Activated T-cell treated with anti-CD3 and anti-CD28 coated beads, Interleukin-2, amount 50 U/mL, for 72 hours (primary cell): ENCODE results near the gene DENND10. TPM values are rescaled to one million over a fixed set of nuclear protein-coding genes. Genes with fewer than 3 reads are reported as not detected.

ENCODE experiments used
- ATAC-seq, 2 donors: fragments of 150-1000 bp; cut with Tn5 transposase; replicated peaks in 1 of 2; 2 replicates each; pipeline ENCODE4 v1.10.0; 2021; ENCODE audit warnings: moderate library complexity in 2 of 2, mild to moderate bottlenecking in 1 of 2
- DNase-seq, 2 donors: peaks; one replicate each; pipeline ENCODE4 v3.0.0; 2021 to 2022; ENCODE audit warnings: mixed read lengths in 1 of 2
- H3K27ac Mint-ChIP-seq: one replicate; pipeline ENCODE4 v1.8.0; 2022; ENCODE audit warnings: mild to moderate bottlenecking, moderate library complexity, mixed read lengths
- H3K27me3 Mint-ChIP-seq: one replicate; pipeline ENCODE4 v1.8.0; 2022; ENCODE audit warnings: low read depth, mixed read lengths
- H3K36me3 Mint-ChIP-seq, 2 donors: one replicate each; pipeline ENCODE4 v1.8.0; 2022; ENCODE audit warnings: mixed read lengths in 2 of 2, mild to moderate bottlenecking in 1 of 2; ENCODE audit not compliant: insufficient read depth in 2 of 2
- H3K4me1 Mint-ChIP-seq: one replicate; pipeline ENCODE4 v1.8.0; 2022; ENCODE audit warnings: low read depth, mixed read lengths
- H3K4me3 Mint-ChIP-seq, 2 donors: one replicate each; pipeline ENCODE4 v1.8.0; 2022; ENCODE audit warnings: mild to moderate bottlenecking in 2 of 2, mixed read lengths in 2 of 2, moderate library complexity in 2 of 2
- H3K9me3 Mint-ChIP-seq, 2 donors: one replicate each; pipeline ENCODE4 v1.8.0; 2022; ENCODE audit warnings: mixed read lengths in 2 of 2
- total RNA-seq, 2 donors: library from RNA; stranded (reverse); gene quantifications; one replicate each; pipeline ENCODE4 v1.2.3, GENCODE V29; 2022

The DENND10 gene
- 10 to 100 TPM; 39.4 to 41.3 TPM for total RNA-seq

GRCh38 chr10:119103903-119104653 is at the start of gene DENND10:
Gene DENND10, plus strand, starts transcription at chr10:119104113. Its CDS starts 30 bp downstream, at chr10:119104143.
- H3K4me1 Mint-ChIP-seq: peaks cover 13% of the 10 kb centered on the region
- H3K27me3 Mint-ChIP-seq: no peaks in the 10 kb centered on the region
- peak; percentile 88 to 92 for ATAC-seq
- no peaks in the 10 kb centered on the region for H3K9me3 Mint-ChIP-seq
- peak; percentile 75 to 81 for DNase-seq
- peaks cover 4 to 8% of the 10 kb centered on the region in 2 donors for H3K36me3 Mint-ChIP-seq
- no peak within 1 kb of the TSS for H3K27ac Mint-ChIP-seq
- H3K4me3 Mint-ChIP-seq: peak within 1 kb of the TSS; percentile 87 to 95

DNA sequence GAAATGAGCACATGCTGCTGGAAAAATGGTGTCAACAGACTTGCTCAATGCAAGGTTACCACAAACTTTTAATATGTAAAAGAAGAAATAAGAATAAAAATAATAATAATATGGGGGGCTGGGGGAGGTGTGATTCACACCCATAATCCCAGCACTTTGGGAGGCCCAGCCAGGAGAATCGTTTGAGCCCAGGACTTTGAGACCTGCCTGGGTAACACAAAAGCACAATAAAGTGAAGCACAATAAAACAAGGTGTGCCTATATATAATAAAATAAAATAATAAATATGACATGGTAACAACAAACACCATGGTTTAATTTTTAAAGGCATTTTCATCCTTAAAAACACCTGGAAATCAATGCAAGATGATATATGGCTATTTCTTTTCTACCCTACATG is 48.4 kb upstream of the DENND10 start:
- H3K4me3 Mint-ChIP-seq: no peak overlapping the region
- no peaks in the 10 kb centered on the region for H3K9me3 Mint-ChIP-seq
- DNase-seq (no peak), ATAC-seq (no peak)
- no peak overlapping the region for H3K27ac Mint-ChIP-seq
- H3K36me3 Mint-ChIP-seq: peaks cover 22 to 57% of the 10 kb centered on the region in 2 donors
- peaks cover 4% of the 10 kb centered on the region for H3K4me1 Mint-ChIP-seq
- H3K27me3 Mint-ChIP-seq: no peaks in the 10 kb centered on the region

- Mint-ChIP-seq H3K9me3 (no peaks in the 10 kb centered on the region), H3K27ac (peak overlapping the region; percentile 12), H3K27me3 (no peaks in the 10 kb centered on the region), H3K4me1 (peaks cover 13% of the 10 kb centered on the region), H3K4me3 (no peak overlapping the region), H3K36me3 (peaks cover 18 to 57% of the 10 kb centered on the region in 2 donors)
- DNase-seq (no peak), ATAC-seq (no peak)
Measured at GRCh38 chr10:119058010-119058409, 45.9 kb upstream of the DENND10 start.

GRCh38 chr10:119059557-119059956 is 44.4 kb upstream of the DENND10 start:
- no peaks in the 10 kb centered on the region for H3K9me3 Mint-ChIP-seq
- peak overlapping the region; percentile 84 for H3K27ac Mint-ChIP-seq
- peaks cover 20 to 70% of the 10 kb centered on the region in 2 donors for H3K36me3 Mint-ChIP-seq
- no peaks in the 10 kb centered on the region for H3K27me3 Mint-ChIP-seq
- peaks cover 13% of the 10 kb centered on the region for H3K4me1 Mint-ChIP-seq
- H3K4me3 Mint-ChIP-seq: no peak overlapping the region
- ATAC-seq (no peak), DNase-seq (no peak)

- Mint-ChIP-seq H3K4me1 (peaks cover 18% of the 10 kb centered on the region), H3K4me3 (no peak overlapping the region), H3K27ac (peak overlapping the region; percentile 84), H3K9me3 (no peaks in the 10 kb centered on the region), H3K36me3 (peaks cover 23 to 69% of the 10 kb centered on the region in 2 donors), H3K27me3 (no peaks in the 10 kb centered on the region)
- DNase-seq (no peak), ATAC-seq (no peak)
Measured at GRCh38 chr10:119060107-119060506, 43.8 kb upstream of the DENND10 start.

DNA sequence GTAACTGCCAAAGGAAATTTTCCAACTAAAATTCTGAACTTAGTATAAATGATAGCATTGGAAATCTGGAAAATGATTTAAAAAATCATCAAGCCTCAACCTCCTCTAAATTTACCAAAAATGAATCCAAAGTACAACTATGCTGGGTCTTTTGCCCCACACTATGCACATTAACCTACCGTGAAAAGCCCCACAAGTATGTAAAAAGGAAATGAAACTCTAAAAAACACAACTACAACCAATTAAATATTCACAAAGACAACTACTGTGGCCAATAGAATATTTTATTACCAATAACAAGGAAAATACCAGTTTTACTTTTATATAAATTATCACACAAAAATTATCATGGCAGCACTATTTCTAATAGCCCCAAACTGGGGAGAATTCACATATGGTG is 42.6 kb upstream of the DENND10 start:
- Mint-ChIP-seq H3K36me3 (peaks cover 25 to 73% of the 10 kb centered on the region in 2 donors), H3K27me3 (no peaks in the 10 kb centered on the region), H3K27ac (peak overlapping the region; percentile 81), H3K9me3 (no peaks in the 10 kb centered on the region), H3K4me3 (no peak overlapping the region), H3K4me1 (peaks cover 18% of the 10 kb centered on the region)
- ATAC-seq (no peak), DNase-seq (no peak)

DNA sequence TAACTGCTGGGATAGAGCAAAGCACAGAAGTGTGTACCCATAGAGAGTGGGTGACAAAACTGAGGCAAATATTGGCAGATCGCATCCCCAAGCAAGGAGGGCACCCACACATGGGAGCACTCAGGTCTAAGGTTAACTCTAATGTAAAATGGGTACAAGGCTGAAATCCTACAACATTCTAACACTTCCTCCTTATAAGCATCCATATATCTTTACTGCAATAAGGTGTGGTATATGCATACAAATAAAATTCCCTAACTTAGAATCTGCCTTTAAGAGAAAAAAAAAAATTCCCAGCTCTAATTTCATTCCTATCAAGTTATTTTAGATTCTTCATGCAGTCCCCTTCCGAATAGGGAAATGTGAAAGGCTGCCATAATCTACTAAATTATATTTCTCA is 42.0 kb upstream of the DENND10 start:
- H3K4me1 Mint-ChIP-seq: peaks cover 18% of the 10 kb centered on the region

DNA sequence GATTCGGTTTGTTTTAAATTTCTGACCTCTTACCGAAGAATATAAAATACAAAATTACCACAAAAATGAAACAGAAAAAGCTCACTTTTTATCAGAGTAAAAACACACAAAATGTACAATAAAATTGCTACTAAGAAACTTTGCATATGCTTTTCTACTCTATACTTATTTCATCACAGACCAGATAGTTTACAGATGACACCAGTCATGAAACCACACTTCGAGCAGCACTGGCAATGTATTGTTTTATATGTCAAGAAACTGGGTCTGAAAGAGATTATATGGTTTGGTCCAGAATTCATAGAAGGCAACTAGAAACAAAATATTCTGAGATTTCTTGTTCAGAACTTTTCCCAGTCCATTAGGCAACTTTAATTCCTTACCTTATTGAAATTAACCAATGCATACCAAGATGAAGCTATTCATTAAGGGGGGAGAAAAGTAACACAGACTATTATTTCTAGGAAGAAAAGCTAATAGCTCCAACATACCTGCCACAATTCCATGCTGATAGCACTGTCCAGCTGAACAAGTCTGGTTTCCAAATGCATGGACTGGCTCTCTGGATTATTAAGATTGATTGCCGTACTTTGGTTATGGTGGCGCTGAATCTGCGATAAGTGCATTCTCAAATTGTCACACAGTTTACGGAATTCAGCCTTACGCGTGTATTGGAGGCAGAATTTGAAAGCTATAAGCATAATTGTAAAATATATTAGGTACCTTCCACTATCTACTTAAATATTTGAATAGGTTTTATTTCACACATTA is 33.3 kb upstream of the DENND10 start:
- Mint-ChIP-seq H3K36me3 (peaks cover 12 to 62% of the 10 kb centered on the region in 2 donors), H3K27ac (peak overlapping the region; percentile 75), H3K27me3 (no peaks in the 10 kb centered on the region), H3K4me3 (peak overlapping the region in 1 of 2 donors; percentile 45), H3K4me1 (peaks cover 30% of the 10 kb centered on the region), H3K9me3 (no peaks in the 10 kb centered on the region)
- no peak for ATAC-seq
- DNase-seq: no peak

More for the DNA sequence above, 42.0 kb upstream of the DENND10 start:
- Mint-ChIP-seq H3K27me3 (no peaks in the 10 kb centered on the region), H3K27ac (peak overlapping the region; percentile 81), H3K9me3 (no peaks in the 10 kb centered on the region), H3K4me3 (no peak overlapping the region), H3K36me3 (peaks cover 22 to 71% of the 10 kb centered on the region in 2 donors)
- DNase-seq (no peak), ATAC-seq (no peak)

GRCh38 chr10:119073584-119073983 is 30.3 kb upstream of the DENND10 start:
- H3K9me3 Mint-ChIP-seq: no peaks in the 10 kb centered on the region
- no peaks in the 10 kb centered on the region for H3K27me3 Mint-ChIP-seq
- no peak for ATAC-seq
- H3K36me3 Mint-ChIP-seq: peaks cover 9 to 42% of the 10 kb centered on the region in 2 donors
- DNase-seq: no peak
- H3K4me1 Mint-ChIP-seq: peaks cover 49% of the 10 kb centered on the region
- peak overlapping the region; percentile 94 for H3K27ac Mint-ChIP-seq
- H3K4me3 Mint-ChIP-seq: peak overlapping the region in 1 of 2 donors; percentile 34

- Mint-ChIP-seq H3K9me3 (no peaks in the 10 kb centered on the region), H3K4me3 (peak overlapping the region; percentile 92 to 99)
Measured at GRCh38 chr10:119078422-119079179, 25.3 kb upstream of the DENND10 start.

DNA sequence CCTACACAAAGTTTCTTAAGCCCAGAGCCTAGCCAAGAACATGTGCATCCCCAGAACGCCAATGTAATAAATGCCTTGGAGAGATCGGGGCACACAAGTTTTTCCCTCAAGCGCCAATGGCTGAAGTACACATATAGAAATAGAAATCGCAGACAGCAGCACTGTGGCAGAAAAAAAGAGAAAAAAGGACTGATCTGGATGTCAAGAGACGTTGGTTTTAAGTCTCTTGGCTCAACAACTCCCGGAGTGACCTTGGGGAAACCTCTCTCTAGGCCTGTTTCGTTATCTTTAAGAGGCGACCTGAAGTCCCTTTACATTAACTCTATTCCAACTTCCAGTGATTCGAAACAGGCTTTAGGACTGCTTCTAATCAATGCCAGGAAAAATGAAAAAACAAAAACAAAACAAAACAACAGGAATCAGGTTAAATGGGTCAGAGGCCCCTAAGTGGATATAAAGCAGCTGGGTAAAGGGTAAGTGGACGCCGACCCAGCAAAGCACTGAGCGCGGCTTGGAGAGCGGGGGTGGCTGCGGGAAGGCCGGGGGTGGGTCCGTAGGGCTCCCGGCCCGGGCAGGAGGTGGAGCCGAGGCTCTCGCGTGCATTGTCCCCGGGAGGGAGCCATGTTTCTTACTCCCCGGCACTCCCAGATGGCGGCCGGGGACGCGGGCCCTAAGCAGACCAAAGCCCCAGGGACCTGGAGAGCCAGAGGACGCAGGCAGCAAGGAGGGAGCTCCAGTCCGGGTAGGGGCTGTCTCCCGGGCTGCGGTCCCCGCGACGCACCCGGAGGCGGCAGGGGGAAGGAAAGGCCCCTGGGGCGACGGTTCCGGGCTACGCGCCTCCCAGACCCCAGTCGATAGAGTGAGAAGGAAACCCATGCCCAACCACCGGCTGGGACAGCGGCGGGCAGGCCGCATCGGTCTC is 24.1 kb upstream of the DENND10 start:
- Mint-ChIP-seq H3K4me1 (peaks cover 52% of the 10 kb centered on the region), H3K27ac (peak overlapping the region; percentile 99), H3K9me3 (no peaks in the 10 kb centered on the region), H3K36me3 (peaks cover 5 to 20% of the 10 kb centered on the region in 2 donors), H3K27me3 (no peaks in the 10 kb centered on the region), H3K4me3 (peak overlapping the region; percentile 92 to 99)
- DNase-seq (peak; percentile 81 to 82), ATAC-seq (peak; percentile 75 to 77)

More at GRCh38 chr10:119078422-119079179, 25.3 kb upstream of the DENND10 start:
- DNase-seq (no peak), ATAC-seq (no peak)
- Mint-ChIP-seq H3K36me3 (peaks cover 5 to 20% of the 10 kb centered on the region in 2 donors), H3K27ac (peak overlapping the region; percentile 86), H3K27me3 (no peaks in the 10 kb centered on the region), H3K4me1 (peaks cover 53% of the 10 kb centered on the region)
